ENCODE data around the gene NMB. TPM values are rescaled to one million over a fixed set of nuclear protein-coding genes. Genes with fewer than 3 reads are reported as not detected.
"Not testable (repeated sequence)": the region's sequence is repeated elsewhere in the genome, so short reads cannot be mapped to it uniquely, and the experiment has no call there.

Gene NMB, protein sequence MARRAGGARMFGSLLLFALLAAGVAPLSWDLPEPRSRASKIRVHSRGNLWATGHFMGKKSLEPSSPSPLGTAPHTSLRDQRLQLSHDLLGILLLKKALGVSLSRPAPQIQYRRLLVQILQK
- total RNA-seq, result 1 to 10 TPM; 1.5 to 1.8 TPM

DNA sequence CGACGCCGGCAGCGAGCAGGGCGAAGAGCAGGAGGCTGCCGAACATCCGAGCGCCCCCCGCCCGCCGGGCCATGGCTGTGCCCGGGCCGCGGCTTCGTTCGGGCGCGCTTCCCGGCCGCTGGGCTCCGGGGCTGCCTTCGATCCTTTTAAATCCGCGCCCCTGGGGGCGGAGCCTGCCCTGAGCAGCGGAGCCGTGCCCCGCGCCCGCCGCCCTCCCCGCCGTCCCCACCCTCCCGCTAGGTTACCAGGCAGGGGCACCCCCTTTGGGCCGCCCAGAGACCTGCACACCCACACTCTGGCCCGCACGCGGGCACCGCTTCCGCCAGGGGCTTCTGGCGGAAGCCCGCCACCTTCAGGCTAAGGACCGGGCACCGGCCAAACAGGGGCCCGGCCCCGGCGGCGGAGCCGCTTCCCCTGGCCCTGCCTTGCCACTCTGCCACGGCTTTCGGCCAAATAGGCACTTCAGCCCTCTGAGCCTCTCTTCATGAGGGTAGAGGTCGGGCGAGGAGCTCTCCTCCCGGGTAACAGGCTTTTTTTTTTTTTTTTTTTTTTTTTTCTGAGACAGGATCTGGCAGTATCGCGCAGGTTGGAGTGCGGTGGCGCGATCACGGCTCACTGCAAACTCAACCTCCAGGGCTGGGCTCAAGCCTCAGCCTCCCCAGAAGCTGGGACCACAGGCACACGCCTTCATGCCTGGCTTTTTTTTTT lies at the start of gene NMB:
TSS of gene NMB (minus strand) at position 120 of the 708 bp plus-strand sequence. CDS start at position 73, 47 bp downstream.
- no peaks in the 10 kb centered on the region for H3K27me3 Mint-ChIP-seq
- CTCF ChIA-PET, result interaction anchor here (0.6 to 6.3 kb wide), 22 partner anchors 8 to 270 kb away, joined by 3 to 34 read pairs (median 3); partner anchors contain the start of genes SEC11A and ZNF592

DNA sequence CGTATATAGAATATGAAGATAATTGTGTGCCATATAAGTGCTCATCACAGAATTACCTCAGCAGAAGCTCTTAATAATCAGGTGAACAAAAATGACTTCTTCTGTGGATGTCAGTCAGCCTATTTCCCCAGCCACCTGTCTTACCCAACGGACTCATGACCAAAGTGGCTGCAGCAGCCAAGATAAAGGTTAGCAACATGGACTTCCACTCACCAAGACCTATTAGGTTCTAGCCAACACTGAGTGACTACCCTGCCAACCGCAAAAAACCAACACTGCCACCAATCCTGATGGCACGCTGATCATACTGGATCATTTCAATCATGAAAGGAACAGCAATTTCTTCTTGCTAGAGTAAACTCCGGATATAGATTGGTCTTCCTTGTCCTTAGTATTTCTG lies 45.8 kb upstream of the NMB start:
- CTCF ChIA-PET, result interaction anchor here (1.0 to 1.4 kb wide), 2 partner anchors 8 to 116 kb away, joined by 3 to 4 read pairs; no protein-coding TSS in a partner anchor
- no peak overlapping the region for H3K4me3 Mint-ChIP-seq
- peaks cover 21% of the 10 kb centered on the region for H3K36me3 Mint-ChIP-seq
- ATAC-seq (no peak), DNase-seq (no peak)
- no peaks in the 10 kb centered on the region for H3K27me3 Mint-ChIP-seq
- H3K4me1 Mint-ChIP-seq, result peaks cover 33% of the 10 kb centered on the region
- no peak overlapping the region for H3K27ac Mint-ChIP-seq
- H3K9me3 Mint-ChIP-seq (ENCODE audit: low read depth), result no peaks in the 10 kb centered on the region

More for the DNA sequence above, at the start of gene NMB:
- Mint-ChIP-seq H3K27ac (peak within 1 kb of the TSS; percentile 61), H3K36me3 (peaks cover 8% of the 10 kb centered on the region), H3K4me3 (peak within 1 kb of the TSS; percentile 65), H3K9me3 (ENCODE audit: low read depth) (no peaks in the 10 kb centered on the region), H3K4me1 (peaks cover 34% of the 10 kb centered on the region)
- DNase-seq, result peak; percentile 86
- peak; percentile 68 for ATAC-seq

DNA sequence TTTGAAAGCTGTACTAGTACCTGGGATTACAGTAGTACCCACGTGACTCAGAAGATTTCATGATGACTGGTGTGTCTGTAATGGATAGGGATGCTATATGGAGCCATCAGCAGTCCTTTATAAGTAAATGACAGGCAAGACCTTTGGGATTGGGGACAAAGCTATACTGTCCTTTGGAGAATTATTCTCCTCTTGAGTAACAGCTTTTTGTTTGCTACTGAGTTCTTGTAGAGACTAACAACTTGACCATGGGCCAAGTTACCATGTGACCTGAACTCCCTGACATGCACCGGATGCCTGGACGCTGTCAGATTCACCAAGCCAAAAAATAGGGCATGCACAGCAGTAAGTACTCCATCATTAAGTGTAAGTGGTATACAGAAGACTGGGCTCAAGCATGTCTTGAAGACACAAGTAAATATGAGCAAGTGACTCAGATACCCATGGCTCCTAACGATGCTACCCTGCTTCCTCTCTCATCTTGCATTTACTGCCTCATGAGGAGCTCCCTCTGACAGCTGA lies 45.0 kb upstream of the NMB start:
- Mint-ChIP-seq H3K4me3 (no peak overlapping the region), H3K36me3 (peaks cover 18% of the 10 kb centered on the region), H3K9me3 (ENCODE audit: low read depth) (no peaks in the 10 kb centered on the region), H3K27me3 (no peaks in the 10 kb centered on the region), H3K4me1 (peaks cover 36% of the 10 kb centered on the region), H3K27ac (peak overlapping the region; percentile 20)
- CTCF ChIA-PET, result interaction anchor here (1.0 to 1.4 kb wide), 3 partner anchors 8 to 115 kb away, joined by 3 to 4 read pairs (median 3); partner anchors contain the start of gene SEC11A
- ATAC-seq (no peak), DNase-seq (no peak)

DNA sequence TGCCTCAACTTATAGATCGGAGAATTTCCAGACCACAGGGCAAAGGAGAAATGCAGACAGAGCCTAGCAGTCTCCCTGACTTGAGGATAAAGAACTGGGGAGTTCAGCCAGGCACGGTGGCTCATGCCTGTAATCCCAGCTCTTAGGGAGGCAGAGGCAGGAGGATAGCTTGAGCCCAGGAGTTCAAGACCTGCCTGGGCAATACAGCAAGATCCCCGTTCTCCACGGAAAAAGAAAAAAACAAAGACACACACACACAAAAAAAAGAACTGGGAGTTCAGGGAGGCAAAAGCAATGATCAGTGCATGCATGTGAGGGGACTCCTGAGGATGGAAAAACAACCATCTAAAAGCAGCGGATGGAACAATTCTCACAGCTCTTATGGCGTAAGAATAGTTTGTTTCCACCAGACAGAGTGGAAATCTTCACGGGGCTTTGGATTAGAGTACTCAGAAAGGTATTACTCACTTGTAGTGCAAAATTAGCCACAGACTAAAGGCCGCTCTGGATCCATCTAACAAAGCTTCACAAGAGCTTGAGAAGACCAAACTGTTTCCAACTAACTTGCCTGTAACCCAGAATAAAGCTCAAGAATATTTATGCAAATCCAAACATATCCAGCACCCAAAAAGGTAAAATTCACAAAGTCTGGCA lies 41.7 kb upstream of the NMB start:
- CTCF ChIA-PET, result interaction anchor here (0.6 to 0.7 kb wide), 2 partner anchors 23 to 32 kb away, joined by 3 read pairs; no protein-coding TSS in a partner anchor
- DNase-seq (no peak), ATAC-seq (no peak)
- Mint-ChIP-seq H3K27me3 (no peaks in the 10 kb centered on the region), H3K4me1 (peaks cover 38% of the 10 kb centered on the region), H3K9me3 (ENCODE audit: low read depth) (no peaks in the 10 kb centered on the region), H3K27ac (peak overlapping the region; percentile 49), H3K4me3 (no peak overlapping the region), H3K36me3 (peaks cover 13% of the 10 kb centered on the region)

DNA sequence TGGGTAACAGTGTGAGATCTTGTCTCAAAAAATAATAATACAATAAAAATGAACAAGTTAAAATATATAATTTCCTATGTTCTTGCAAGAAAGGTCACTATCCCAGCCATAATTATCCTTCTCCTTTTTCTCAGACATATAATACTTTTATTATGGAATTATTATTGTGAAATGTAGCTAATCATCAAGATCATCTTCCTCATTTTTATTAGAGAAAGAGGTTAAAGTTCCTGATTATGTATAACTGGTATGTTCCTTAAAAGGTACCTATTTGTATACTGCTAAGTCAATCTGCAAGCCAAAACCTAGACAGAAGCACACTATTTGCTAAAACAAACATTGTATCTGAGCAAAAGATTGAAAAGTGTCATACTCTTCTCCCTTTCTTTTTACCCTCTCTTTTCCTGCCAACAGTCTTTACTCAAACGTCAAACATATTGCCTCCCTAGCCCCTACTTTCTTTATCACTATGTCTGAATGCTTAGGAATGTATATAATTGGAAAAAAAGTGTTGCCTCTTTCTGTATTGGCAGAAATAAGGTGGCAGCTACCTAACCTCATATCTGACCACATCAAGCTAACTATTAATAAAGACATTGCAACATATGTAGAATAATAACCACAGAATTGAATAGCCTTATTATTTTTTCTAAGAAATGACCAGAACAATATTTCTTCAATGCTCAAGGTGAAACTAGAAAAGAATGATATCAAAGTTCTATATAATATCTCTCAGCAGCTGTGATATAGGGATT lies 39.4 kb upstream of the NMB start:
- CTCF ChIA-PET, result interaction anchor here (0.9 to 1.6 kb wide), 3 partner anchors 12 to 20 kb away, joined by 3 to 4 read pairs (median 3); no protein-coding TSS in a partner anchor
- Mint-ChIP-seq H3K27me3 (no peaks in the 10 kb centered on the region), H3K27ac (no peak overlapping the region), H3K36me3 (peaks cover 13% of the 10 kb centered on the region), H3K4me1 (peaks cover 30% of the 10 kb centered on the region), H3K9me3 (ENCODE audit: low read depth) (no peaks in the 10 kb centered on the region), H3K4me3 (no peak overlapping the region)
- ATAC-seq (no peak), DNase-seq (no peak)

DNA sequence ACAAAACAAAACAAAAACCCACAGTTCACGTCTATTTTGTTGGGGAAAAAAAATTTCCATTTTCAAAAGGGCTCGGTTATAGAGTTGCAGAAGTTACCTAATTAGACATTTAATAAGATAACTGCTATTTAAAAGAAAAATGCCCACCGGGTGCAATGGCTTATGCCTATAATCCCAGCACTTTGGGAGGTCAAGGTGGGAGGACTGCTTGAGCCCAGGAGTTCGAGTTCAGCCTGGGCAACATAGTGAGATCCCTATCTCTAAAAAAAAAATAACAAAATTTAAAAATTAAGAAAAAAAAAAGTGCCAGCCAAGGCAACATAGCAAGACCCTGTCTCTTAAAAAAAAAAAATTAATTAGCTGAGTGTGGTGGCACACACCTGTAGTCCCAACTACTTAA lies 38.8 kb upstream of the NMB start:
- no peak for ATAC-seq
- no peak overlapping the region for H3K27ac Mint-ChIP-seq
- no peaks in the 10 kb centered on the region for H3K9me3 Mint-ChIP-seq (ENCODE audit: low read depth)
- peaks cover 18% of the 10 kb centered on the region for H3K36me3 Mint-ChIP-seq
- no peak overlapping the region for H3K4me3 Mint-ChIP-seq
- H3K27me3 Mint-ChIP-seq, result no peaks in the 10 kb centered on the region
- CTCF ChIA-PET, result interaction anchor here (0.9 to 1.6 kb wide), 2 partner anchors 11 to 20 kb away, joined by 3 read pairs; no protein-coding TSS in a partner anchor
- DNase-seq, result no peak
- H3K4me1 Mint-ChIP-seq, result peaks cover 31% of the 10 kb centered on the region

DNA sequence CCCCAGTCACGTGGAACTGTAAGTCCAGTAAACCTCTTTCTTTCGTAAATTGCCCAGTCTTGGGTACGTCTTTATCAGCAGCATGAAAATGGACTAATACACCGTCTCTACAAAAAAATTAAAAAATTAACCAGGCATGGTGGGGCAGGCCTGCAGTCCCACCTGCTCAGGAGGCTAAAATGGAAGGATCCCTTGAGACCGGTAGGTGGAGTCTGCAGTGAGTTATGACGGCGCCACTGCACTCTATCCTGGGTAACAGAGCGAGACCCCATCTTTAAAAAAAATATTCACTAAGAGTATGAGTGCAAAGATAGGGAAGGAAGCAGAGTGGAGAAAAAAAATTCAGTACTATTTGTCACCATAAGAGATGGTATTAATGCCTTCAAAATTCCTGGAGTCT lies 32.3 kb upstream of the NMB start:
- H3K9me3 Mint-ChIP-seq (ENCODE audit: low read depth), result no peaks in the 10 kb centered on the region
- no peaks in the 10 kb centered on the region for H3K27me3 Mint-ChIP-seq
- H3K4me3 Mint-ChIP-seq, result no peak overlapping the region
- H3K27ac Mint-ChIP-seq, result no peak overlapping the region
- no peak for DNase-seq
- ATAC-seq, result no peak
- H3K4me1 Mint-ChIP-seq, result peaks cover 4% of the 10 kb centered on the region
- CTCF ChIA-PET, result no interaction called here
- peaks cover 47% of the 10 kb centered on the region for H3K36me3 Mint-ChIP-seq

DNA sequence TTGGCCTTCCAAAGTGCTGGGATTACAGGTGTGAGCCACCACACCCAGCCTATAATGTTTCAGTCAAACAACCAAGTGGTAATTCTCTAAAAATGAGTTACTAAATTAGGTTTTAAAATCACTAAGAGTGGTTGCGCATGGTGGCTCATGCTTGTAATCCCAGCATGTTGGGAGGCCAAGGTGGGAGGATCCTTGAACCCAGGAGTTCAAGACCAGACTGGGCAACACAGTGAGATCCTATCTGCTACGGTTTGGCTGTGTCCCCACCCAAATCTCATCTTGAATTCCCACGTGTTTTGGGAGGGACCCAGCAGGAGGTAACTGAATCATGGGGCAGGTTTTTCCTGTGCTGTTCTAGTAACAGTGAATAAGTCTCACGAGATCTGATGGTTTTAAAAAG lies 31.9 kb upstream of the NMB start:
- no peak for DNase-seq
- no peak overlapping the region for H3K4me3 Mint-ChIP-seq
- H3K27me3 Mint-ChIP-seq, result no peaks in the 10 kb centered on the region
- ATAC-seq, result no peak
- peaks cover 4% of the 10 kb centered on the region for H3K4me1 Mint-ChIP-seq
- CTCF ChIA-PET, result interaction anchor here (0.7 kb wide), 1 partner anchor 604 kb away, joined by 4 read pairs; no protein-coding TSS in a partner anchor
- peaks cover 49% of the 10 kb centered on the region for H3K36me3 Mint-ChIP-seq
- H3K27ac Mint-ChIP-seq, result no peak overlapping the region
- no peaks in the 10 kb centered on the region for H3K9me3 Mint-ChIP-seq (ENCODE audit: low read depth)

DNA sequence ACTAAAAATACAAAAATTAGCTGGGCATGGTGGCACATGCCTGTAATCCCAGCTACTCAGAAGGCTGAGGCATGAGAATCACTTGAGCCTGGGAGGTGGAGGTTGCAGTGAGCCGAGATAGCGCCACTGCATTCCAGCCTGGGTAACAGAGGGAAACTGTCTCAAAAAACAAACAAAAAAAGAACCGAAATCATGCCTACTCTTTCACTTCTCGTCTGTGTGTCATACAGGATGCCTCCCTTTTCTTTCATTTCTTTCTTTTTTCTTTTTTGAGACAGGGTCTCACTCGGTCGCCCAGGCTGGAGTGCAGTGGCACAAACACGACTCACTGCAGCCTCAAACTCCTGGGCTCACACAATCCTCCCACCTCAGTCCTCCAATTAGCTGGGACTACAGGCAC lies 28.4 kb upstream of the NMB start:
- peaks cover 58% of the 10 kb centered on the region for H3K36me3 Mint-ChIP-seq
- H3K4me1 Mint-ChIP-seq; H3K9me3 Mint-ChIP-seq (ENCODE audit: low read depth); H3K4me3 Mint-ChIP-seq; DNase-seq; H3K27ac Mint-ChIP-seq; H3K27me3 Mint-ChIP-seq; ATAC-seq: not testable (repeated sequence)
- CTCF ChIA-PET, result interaction anchor here (1.1 kb wide), 1 partner anchor 54 kb away, joined by 3 read pairs; no protein-coding TSS in a partner anchor

DNA sequence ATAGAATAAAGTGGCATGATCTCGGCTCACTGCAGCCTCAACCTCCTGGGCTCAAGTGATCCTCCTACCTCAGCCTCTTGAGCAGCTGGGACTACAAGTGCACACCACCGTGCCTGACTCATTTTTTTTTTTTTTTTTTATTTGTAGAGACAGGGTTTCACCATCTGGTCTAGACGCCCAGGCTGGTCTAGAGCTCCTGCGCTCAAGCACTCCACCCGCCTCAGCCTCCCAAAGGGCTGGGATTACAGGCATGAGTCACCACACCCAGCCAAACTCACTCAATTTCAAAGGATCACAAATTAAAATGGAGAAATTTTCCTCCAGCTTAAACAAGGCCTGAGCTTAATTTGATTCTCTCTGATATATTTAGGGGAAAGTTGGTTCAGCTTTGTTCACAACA lies 27.3 kb upstream of the NMB start:
- DNase-seq (no peak), ATAC-seq (no peak)
- Mint-ChIP-seq H3K4me1 (peaks cover 5% of the 10 kb centered on the region), H3K27ac (no peak overlapping the region), H3K4me3 (no peak overlapping the region), H3K27me3 (no peaks in the 10 kb centered on the region), H3K9me3 (ENCODE audit: low read depth) (no peaks in the 10 kb centered on the region), H3K36me3 (peaks cover 56% of the 10 kb centered on the region)
- CTCF ChIA-PET, result interaction anchor here (0.5 to 1.4 kb wide), 5 partner anchors 10 to 133 kb away, joined by 3 to 4 read pairs (median 3); no protein-coding TSS in a partner anchor

DNA sequence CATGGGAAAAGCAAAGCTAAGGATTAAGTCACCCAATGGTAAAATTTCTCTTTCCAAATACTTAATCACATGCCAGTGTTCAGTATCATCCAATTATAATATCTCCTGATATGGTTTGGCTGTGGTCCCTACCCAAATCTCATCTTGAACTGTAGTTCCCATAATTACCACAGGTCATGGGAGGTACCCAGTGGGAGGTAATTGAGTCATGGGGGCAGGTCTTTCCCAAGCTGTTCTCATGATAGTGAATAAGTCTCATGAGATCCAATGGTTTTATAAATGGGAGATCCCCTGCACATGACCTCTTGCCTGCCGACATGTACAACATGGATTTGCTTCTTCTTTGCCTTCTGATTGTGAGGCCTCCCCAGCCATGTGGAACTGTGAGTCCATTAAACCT lies 26.1 kb upstream of the NMB start:
- Mint-ChIP-seq H3K4me1 (peaks cover 5% of the 10 kb centered on the region), H3K36me3 (peaks cover 55% of the 10 kb centered on the region), H3K9me3 (ENCODE audit: low read depth) (no peaks in the 10 kb centered on the region), H3K27ac (no peak overlapping the region), H3K4me3 (no peak overlapping the region), H3K27me3 (no peaks in the 10 kb centered on the region)
- CTCF ChIA-PET, result interaction anchor here (1.6 kb wide), 1 partner anchor 65 kb away, joined by 4 read pairs; no protein-coding TSS in a partner anchor
- DNase-seq, result no peak
- ATAC-seq, result no peak

DNA sequence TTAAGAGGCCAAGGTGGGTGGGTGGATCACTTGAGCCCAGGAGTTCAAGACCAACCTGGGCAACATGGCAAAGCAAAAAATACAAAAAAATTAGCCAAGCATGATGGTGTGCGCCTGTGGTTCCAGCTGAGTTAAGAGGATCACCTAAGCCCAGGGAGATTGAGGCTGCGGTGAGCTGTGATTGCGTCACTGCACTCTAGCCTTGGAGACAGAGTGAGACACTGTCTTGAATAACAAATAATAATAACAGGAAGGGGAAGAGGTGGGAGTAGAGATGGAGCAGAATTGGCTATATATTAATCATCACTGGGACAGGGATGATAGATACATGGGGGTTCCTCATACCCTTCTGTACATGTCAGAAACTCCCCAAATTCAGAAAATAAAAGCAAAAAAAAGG lies 23.8 kb upstream of the NMB start:
- H3K27ac Mint-ChIP-seq, result no peak overlapping the region
- peaks cover 46% of the 10 kb centered on the region for H3K36me3 Mint-ChIP-seq

More for the DNA sequence above, 23.8 kb upstream of the NMB start:
- ATAC-seq (no peak), DNase-seq (peak; percentile 52)
- Mint-ChIP-seq H3K9me3 (ENCODE audit: low read depth) (no peaks in the 10 kb centered on the region), H3K4me3 (no peak overlapping the region), H3K27me3 (no peaks in the 10 kb centered on the region), H3K4me1 (peaks cover 8% of the 10 kb centered on the region)
- CTCF ChIA-PET, result interaction anchor here (1.2 to 1.4 kb wide), 3 partner anchors 8 to 94 kb away, joined by 3 read pairs; no protein-coding TSS in a partner anchor
